Measurements from ENCODE around the gene JAZF1.

GRCh38 chr7:27836536-27836935, 344.1 kb downstream of the JAZF1 start:
- TF ChIP-seq CTCF (IDR thresholded peaks at IDR 0.05; ENCODE audit: insufficient read depth, low read length, poor library complexity, severe bottlenecking): no peak
- no peak for TF ChIP-seq EZH2phosphoT487 (conservative IDR thresholded peaks at IDR 0.05; ENCODE audit: low read length)

All from SU-DHL-6 (cell line).